Fibroblast of villous mesenchyme (primary cell): ENCODE measurements around the gene MTPN. TPM values are rescaled to one million over a fixed set of nuclear protein-coding genes. Genes with fewer than 3 reads are reported as not detected.

Experiments used
- DNase-seq: peaks from one replicate; pipeline ENCODE4 v3.0.0-alpha.2; 2010; ENCODE audit warnings: low read depth
- H3K4me3 ChIP-seq: 2 replicates; pipeline ENCODE4 v1.5.1; 2011; ENCODE audit warnings: low read depth, mild to moderate bottlenecking, low read length
- total RNA-seq: library from RNA; depleted of rRNA; stranded (reverse); fragments of >200 nt; gene quantifications from 2 replicates; pipeline ENCODE4 v1.2.3, GENCODE V29; 2012
- TF ChIP-seq, protein P1 (sequence below): IDR thresholded peaks from 2 replicates; pipeline ENCODE4 v1.5.1; 2012; ENCODE audit warnings: low read depth, mild to moderate bottlenecking, low read length; ENCODE audit not compliant: insufficient read depth

MTPN gene
- total RNA-seq, 1 donor: 158 TPM

DNA sequence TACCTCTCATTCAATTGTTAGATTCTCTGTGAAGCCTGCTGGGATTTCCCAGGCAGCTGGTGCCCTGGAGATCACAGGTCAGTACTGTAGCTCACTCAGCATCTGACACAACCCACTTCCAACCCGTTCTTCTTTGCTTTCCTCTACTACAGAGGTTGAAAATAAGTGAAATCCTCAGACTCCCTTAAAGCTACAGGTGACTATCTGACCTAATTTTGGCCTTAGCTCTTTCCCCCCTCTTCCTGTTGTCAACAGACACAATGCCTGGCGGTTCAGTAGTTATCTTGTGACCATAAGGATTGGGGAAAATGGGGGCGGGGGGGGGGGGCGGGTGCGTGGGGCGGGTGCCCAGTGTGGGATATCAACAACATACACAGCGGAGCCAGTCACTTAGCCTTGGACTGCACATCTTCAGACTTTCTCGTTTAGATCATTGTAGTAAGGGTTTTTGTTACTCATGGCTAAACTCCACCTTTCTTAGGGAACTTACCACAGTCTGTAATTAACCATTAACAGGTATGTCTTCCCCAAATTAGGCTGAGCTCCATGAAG lies 37.8 kb downstream of the MTPN start:
- H3K4me3 ChIP-seq: no peak overlapping the region
- TF ChIP-seq, protein P1, sequence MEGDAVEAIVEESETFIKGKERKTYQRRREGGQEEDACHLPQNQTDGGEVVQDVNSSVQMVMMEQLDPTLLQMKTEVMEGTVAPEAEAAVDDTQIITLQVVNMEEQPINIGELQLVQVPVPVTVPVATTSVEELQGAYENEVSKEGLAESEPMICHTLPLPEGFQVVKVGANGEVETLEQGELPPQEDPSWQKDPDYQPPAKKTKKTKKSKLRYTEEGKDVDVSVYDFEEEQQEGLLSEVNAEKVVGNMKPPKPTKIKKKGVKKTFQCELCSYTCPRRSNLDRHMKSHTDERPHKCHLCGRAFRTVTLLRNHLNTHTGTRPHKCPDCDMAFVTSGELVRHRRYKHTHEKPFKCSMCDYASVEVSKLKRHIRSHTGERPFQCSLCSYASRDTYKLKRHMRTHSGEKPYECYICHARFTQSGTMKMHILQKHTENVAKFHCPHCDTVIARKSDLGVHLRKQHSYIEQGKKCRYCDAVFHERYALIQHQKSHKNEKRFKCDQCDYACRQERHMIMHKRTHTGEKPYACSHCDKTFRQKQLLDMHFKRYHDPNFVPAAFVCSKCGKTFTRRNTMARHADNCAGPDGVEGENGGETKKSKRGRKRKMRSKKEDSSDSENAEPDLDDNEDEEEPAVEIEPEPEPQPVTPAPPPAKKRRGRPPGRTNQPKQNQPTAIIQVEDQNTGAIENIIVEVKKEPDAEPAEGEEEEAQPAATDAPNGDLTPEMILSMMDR: no peak
- no peak for DNase-seq

DNA sequence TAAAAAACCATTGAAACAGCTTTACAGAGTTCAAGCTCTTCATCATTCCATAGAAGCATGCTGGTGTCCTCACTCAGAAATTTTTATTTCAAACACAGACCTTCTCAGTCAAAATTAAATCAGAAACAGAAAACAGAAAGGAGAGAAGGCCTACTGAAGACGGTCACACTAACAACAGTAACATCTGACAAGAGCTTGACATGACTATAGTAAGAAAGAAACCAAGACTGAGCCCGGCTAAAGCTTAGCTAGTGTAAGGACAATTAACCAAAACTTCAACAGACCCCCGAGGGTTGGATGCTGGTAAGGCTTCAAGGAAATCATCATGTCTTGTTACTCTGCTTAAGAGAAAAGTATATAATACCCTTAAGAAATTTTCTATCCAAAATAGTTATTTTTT lies 38.6 kb downstream of the MTPN start:
- H3K4me3 ChIP-seq: no peak overlapping the region
- no peak for DNase-seq
- TF ChIP-seq, protein P1: no peak

DNA sequence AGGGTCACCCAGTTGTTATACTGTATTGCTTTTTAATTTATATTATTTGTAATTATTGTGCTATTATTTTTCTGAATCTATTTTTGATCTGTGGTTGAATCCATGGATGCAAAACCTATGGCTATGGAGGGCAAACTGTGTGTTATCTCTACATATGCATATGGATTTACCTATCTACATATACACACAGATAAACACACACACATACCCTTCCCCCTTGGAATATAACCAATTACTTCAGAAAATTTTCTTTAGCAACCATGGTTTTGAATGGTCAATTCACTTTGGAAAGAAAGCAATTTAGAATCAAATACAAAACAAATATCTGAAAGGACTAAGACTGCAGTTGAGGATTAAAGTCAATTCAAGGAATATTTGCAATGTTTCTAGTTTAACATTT lies 39.1 kb downstream of the MTPN start:
- TF ChIP-seq, protein P1: no peak
- DNase-seq: no peak

DNA sequence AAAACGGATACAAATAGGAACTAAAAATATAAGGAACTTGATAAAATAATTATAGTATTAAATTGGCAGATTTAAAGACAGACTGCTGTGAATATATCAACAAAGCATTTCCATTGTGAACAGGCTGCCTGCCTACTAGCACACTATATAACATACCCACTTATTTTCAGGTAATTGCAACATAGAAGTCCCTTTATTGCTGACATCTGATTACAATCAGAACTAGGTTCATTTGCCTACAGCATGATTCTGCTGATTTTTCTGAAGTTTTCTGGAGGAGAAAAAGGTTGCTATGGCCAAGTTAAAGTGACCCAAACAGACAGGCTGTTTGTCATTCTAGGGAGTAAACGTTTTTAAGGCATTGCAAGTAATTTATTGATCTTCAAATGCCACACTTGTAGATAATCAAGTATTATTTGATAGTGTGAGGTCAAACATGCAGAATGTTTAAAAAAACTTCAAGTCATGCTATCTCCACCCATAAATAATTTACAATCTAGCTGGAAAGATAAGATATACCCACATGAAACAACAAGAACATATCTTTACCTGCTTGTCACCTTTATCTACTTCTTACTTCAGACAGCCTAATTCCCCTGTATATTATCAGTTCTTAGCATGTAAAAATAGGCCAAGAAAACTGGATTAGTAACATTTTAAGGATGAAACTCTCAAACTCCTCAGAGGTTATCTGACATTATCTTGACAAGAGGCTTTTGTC lies 40.5 kb downstream of the MTPN start:
- H3K4me3 ChIP-seq: no peak overlapping the region
- no peak for DNase-seq
- TF ChIP-seq, protein P1: no peak

More for the DNA sequence above, 39.1 kb downstream of the MTPN start:
- H3K4me3 ChIP-seq: no peak overlapping the region

DNA sequence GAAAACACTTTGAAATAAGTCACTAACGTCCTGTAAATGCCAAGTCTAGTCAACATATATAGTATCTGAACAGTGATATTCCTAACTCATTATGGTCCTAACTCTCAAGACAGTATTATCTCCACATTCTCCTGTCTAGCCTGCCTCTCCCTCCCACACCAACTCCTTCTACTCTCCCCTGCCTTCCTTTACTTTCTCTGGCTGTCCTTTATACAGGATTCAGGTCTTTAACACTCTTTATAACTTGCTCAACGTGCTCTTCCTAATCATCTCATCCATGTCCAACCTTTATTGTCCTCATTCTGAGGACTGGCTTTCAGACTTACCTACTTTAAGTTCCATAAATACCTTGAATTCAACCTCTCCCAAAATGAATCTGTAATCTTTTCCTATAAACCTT lies 42.5 kb downstream of the MTPN start:
- no peak for DNase-seq
- TF ChIP-seq, protein P1: no peak
- H3K4me3 ChIP-seq: no peak overlapping the region

DNA sequence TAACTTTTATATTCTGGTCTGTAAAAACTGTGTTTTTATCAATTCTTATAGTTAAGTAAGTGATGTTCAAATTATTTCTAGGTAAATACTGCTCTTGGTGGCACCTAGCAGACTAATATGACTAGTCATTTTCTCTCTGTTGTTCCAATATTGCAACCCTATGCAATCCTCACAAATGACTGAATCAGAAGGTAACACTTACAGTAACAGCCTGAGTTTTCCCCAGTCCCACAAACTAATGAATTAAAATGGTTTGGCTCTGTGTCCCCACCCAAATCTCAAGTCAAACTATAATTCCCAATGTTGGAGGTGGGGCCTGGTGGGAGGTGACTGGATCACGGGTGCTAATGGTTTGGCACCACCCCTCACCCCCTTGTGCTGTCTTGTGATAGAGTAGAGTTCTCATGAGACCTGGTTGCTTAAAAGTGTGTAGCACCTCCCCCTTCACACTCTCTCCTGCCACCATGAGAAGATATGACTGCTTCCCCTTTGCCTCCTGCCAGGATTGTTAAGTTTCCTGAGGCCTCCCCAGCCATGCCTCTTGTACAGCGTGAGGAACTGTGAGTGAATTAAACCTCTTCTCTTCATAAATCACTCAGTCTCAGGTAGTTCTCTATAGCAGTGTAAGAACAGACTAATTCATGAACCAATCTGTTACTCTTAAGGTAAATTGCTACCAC lies 43.5 kb downstream of the MTPN start:
- DNase-seq: no peak
- TF ChIP-seq, protein P1: no peak
- H3K4me3 ChIP-seq: no peak overlapping the region
